Measurements from ENCODE around the gene POLR2A.
"Not testable (repeated sequence)": the region's sequence is repeated elsewhere in the genome, so short reads cannot be mapped to it uniquely, and the experiment has no call there.

The POLR2A gene

GRCh38 chr17:7460850-7461660 is 23.1 kb upstream of the POLR2A start:
- no peak for DNase-seq

DNA sequence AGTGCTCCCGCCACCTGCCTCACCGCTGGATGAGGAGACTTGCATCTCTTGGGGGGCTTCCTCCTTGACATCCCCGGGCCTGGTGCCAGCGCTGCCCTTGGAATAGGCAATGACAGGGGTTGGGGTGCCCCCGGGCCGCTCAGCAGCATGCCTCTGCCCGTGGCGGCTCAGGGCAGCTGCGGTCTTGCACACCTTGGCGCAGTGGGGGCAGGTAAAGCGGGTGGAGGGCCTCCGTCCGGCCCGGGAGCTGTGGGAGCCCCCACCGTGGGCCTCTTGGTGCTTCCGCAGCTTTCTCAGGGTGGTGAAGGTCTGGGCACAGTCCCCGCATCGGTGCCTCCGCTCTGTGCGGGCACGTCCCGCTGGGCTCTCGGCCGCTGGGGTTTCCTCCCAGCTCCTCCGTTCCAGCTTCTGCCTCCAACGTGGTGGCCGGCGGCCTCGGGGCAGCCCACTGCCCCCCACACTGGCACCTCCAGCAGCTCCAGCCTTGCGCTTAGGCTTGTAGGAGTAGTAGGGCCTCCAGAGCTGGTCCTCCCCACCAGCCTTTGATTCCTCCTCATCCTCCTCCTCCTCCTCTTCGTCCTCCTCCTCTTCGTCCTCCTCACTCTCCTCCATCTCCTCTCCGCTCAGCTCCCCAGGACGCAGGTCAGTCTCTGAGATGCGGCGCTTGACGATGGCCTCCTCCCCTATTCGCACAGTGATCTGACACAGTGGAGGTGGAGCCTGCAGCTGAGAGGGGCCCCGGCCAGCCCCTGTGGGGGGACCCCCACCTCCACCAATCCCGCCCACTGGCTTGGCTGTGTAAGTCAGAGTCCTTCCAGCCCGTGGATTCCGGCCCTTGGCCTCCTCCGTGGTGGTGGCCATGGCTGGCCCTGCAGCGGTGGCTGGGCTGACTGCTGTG is 21.4 kb upstream of the POLR2A start:
- DNase-seq: no peak

DNA sequence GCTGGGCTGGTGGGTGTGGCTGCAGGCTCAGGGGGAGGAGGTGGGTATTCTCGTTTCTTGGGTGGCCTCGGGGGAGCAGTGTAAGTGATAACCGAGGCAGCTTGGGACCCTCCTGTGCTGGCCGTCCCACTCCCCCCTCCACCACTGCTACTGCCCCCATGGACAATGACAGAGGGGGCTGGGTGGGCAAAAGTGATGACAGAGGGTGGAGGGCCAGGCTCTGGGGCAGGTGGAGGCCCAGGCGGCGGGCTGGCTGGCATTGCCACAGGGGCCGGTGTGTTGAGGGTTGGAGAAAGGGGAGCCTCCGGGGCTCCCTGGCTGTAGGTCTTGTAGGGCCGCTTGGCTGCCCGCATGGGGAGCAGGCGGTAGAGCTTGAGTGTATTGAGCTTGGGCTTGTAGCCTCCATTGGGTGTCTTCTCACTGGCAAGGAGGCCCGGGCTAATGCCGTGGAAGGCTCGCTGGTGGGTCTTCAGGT is 20.8 kb upstream of the POLR2A start:
- no peak for DNase-seq

GRCh38 chr17:7464081-7464480 is 20.1 kb upstream of the POLR2A start:
- no peak for DNase-seq

DNA sequence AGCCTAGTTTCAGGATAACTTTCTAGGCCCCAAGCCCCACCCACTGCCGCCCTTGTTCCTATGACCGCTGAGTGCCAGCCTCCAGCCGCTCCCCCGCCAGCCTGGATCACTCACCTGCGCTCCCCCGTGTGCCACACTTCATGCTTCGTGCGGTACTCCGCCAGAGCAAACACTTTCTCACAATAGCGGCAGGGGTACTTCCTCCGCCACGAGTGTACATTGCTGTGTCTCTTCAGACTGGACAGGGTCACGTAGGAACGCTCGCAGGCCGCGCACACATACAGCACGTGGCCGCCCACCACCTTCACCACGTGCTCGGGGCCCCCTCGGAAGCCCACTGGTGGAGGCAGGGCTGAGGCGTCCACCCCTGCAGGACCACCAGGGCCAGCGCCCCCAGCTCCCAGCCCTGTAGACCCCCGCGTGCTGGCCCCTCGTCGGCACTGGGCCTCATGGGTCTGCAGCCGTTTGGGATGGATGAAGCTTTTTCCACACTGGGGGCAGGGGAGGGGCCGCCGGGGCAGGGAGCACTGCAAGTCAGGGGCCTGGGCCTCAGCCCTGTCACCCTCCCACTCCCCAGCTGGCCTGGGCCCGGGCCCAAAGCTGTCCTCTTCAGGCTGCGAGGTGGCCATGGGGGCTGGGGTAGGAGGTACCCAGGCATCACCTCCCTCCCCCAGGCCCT is 18.4 kb upstream of the POLR2A start:
- DNase-seq: no peak

GRCh38 chr17:7466318-7466638 is 17.9 kb upstream of the POLR2A start:
- no peak for DNase-seq

DNA sequence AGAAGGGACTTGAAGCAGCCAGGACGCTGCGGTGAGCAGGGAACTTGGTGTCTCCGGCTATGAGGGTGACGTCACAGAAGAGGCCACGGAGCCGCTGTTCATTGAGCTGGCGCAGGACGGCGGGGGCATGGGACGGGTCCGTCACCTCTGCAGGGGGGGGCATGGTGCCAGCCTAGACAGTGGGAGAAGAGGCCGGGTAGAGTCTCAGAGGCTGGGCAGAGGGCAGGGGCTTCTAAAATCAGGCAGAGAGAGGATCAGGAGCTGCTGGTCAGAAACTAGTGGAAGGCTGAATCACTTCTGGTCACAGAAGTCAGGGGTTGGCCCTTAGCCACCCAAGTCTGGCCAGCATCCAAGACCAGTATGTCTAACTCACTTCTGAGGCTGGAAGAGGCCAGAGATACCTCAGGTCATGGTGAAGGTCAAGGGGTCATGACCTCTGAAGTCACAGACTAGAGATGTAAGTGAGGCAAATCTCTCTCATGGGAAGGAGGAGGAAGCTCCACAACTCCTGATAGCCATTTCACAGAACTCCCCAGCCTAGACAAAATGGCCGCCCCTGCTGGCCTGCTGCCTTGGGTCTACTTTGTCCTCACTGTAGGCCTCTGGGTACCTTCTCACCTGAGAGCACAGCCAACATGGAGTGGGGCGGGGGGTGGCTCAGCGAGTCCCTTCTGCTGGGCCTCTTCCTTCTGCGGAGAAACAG is 17.4 kb upstream of the POLR2A start:
- DNase-seq: no peak

DNA sequence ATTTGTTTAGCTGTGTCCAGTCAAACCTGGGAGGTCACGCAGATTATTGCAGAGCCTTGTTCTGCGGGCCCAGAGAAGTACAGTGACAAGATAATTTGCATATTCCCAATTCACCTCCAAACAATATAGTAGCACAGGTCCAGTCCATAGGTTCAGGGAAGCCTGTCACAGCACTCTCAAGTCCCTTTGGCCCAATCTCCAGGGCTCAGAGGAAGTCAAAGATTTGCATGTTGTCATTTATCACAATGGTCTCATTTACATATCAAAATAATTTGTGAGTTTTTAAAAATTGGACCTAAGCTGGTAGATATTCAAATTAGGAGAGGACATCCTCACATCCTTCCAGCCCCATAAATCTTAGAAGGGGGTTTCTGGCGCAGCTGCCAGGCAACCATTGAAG is 16.7 kb upstream of the POLR2A start:
- no peak for DNase-seq

- no peak for DNase-seq
Observed at GRCh38 chr17:7468290-7468689, 15.9 kb upstream of the POLR2A start.

GRCh38 chr17:7468804-7469389 is 15.3 kb upstream of the POLR2A start:
- DNase-seq: no peak

DNA sequence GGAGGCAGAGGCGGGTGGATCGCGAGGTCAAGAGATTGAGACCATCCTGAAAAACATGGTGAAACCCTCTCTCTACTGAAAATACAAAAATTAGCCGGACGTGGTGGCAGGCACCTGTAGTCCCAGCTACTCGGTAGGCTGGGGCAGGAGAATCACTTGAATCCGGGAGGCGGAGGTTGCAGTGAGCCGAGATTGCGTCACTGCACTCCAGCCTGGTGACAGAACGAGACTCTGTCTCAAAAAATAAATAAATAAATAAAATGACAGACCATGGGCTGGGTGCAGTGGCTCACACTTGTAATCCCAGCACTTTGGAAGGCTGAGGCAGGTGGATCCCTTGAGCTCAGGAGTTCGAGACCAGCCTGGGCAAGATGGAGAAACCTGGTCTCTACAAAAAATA is 14.3 kb upstream of the POLR2A start:
- not testable (repeated sequence) for DNase-seq

- not testable (repeated sequence) for DNase-seq
Observed at GRCh38 chr17:7470457-7470973, 13.7 kb upstream of the POLR2A start.

GRCh38 chr17:7471729-7472128 is 12.4 kb upstream of the POLR2A start:
- DNase-seq: no peak

DNA sequence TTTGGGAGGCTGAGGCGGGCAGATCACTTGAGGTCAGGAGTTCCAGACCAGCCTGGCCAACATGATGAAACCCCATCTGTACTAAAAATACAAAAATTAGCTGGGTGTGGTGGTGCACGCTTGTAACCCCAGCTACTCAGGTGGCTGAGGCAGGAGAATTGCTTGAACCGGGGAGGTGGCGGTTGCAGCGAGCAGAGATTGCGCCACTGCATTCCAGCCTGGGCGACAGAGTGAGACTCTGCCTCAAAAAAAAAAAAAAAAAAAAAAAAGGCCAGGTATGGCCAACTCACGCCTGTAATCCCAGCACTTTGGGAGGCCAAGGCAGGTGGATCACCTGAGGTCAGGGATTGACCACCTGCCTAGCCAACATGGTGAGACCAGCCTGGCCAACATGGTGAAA is 9.4 kb upstream of the POLR2A start:
- not testable (repeated sequence) for DNase-seq

DNA sequence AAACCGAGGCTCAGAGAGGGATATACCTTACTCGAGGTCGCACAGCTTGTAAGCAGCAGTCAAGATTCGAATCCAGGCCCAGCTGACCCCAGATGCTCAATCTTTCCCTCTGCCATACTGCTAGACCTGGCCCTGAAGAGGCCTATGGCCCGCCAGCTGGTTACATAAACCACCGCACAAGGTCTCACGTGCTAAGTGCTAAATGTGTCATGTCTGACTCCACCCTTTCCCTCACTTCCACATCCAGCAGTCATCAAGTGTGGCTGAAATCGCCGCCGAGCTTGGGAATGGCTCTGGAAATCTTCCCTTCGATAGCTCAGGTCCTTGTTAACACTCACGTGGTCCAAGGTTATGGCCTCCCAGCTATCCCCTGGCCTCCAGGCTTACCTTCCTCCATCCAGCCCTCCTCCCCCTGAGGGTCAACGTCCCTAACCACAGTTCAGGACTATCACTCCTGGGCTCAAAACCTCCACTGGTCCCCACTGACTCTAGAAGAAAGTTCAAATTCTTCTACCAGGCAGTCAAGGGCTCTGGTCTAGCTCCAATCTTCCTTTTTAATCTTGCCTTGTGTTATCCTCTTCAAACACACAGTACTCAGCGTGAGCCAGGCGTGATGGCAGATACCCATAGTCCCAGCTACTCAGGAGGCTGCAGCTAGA is 8.3 kb upstream of the POLR2A start:
- no peak for DNase-seq

DNA sequence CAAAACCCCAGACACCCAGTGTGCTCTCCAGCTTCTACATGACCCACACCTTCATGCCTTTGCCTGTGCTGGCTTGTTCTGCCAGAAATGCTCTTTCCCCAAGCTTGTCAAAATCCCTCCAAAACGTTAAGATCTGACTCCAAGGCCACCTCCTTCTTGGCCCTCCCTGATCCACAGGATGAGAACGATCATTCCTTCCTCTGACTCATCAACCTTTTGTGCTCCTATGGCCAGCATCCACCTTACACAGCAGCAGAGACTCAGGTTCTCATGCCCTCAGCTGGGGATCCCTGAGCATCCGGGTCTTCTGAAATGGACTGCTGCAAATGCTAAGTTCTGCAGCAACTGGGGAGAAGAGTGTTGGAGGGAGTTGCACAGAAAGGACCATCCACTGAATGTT is 7.7 kb upstream of the POLR2A start:
- DNase-seq: no peak

DNA sequence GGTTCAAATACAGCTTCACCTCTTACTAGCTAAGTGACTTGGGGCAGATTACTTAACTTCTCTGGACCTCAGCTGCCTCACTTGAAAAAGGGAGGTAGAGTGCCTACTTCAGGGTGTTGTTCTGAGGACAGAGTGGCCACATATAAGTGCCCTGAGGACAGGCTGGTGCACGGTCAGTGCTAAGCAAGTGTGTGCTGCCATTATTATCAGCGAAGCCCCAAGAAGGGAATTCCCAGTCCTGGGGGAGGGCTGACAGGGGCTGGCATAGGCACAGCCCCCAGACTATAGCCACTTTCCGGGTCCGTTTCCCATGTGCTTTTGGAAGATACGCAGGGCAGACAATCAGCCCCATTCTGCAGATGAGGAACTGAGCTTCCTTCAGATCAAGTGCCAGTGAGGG is 7.2 kb upstream of the POLR2A start:
- DNase-seq: no peak

GRCh38 chr17:7477392-7478275 is 6.5 kb upstream of the POLR2A start:
- no peak for DNase-seq

DNA sequence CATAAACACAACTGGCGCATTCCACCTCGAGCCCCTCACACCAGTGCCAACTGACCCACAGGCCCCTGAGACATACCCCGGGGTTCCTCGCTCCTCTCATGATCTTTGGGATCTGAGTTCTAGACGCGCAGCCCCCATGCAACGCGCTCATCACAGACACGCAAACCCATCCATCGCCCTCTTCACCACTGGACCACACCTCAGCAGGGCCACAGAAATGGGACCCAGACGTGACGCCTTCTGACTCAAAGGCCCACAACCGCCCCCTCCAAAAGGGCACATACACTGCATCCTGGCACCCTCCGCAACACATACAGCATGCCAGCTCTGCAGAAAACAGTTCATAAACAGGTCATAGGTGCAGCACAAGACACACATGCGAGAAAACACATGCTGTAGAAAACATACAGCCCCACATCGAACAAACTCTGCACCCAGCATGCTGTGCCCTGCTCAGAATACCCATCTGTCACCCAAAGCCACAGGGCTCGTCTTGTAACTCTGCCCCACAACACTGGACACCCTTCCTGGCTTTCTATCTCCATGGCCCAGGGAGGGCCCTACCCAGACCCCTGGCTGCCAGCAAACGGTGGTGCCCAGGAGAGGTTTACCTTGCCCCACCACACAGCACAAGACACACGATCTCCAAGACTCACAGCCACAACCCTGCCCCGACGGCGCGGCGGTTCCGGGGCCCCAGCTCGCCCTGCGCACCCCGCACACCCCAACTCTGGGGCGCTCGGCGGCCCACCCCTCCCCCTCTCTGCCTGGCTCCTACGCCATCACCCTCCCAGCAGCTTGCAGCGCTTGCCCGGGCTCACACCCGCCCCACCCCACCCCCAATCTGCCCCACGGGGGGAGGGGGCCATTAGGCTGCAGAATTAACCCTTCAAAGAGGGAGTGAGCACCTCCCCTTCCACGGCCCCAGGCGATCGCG is 5.6 kb upstream of the POLR2A start:
- DNase-seq: no peak

Measured in NCI-H1694 (cell line).